ENCODE results near the gene IGIP. TPM values are rescaled to one million over a fixed set of nuclear protein-coding genes. Genes with fewer than 3 reads are reported as not detected.

IGIP gene
- total and polyA plus RNA-seq, 2 of the 8 experiments (the other 6 are each of a cell fraction or from before 2014, with no cell fraction given) = 0.32 to 0.69 TPM

- Histone ChIP-seq H3K79me2 (ENCODE audit: control insufficient read depth in 1 of 2, insufficient read depth in 2 of 2, low read length in 2 of 2) (no peaks in the 10 kb centered on the region), H3K4me3 (ENCODE audit: extremely low read depth in 1 of 4, insufficient read depth in 2 of 4, low read depth in 3 of 4, low read length in 4 of 4) (no peak overlapping the region), H4K5ac (ENCODE audit: insufficient read length, low read depth, low read length) (no peak overlapping the region), H3K4ac (replicated peaks; ENCODE audit: insufficient read length, low read depth, low read length) (no peak overlapping the region), H3K27ac (ENCODE audit: low read depth, low read length) (no peak overlapping the region), H2BK120ac (replicated peaks; ENCODE audit: low read depth, low read length) (no peak overlapping the region), H4K20me1 (replicated peaks in 1 of 2; ENCODE audit: control insufficient read depth in 1 of 2, insufficient read depth in 2 of 2, low read length in 2 of 2) (peaks cover 0 to 4% of the 10 kb centered on the region in 2 experiments), H3K14ac (ENCODE audit: insufficient read length) (no peak overlapping the region), H3K4me2 (ENCODE audit: insufficient read depth in 1 of 2, low read depth in 2 of 2, low read length in 2 of 2) (peak overlapping the region; percentile 23 to 24; a peak in 2 of 4 replicates), H3K36me3 (ENCODE audit: control insufficient read depth in 2 of 4, insufficient read depth in 4 of 4, low read length in 3 of 4) (no peaks in the 10 kb centered on the region), H2BK15ac (ENCODE audit: low read length) (no peak overlapping the region), H3K56ac (replicated peaks; ENCODE audit: insufficient read length, low read depth, low read length) (no peak overlapping the region), H3K9me3 (ENCODE audit: insufficient read depth in 2 of 2, low read depth in 1 of 2, low read length in 1 of 2) (no peaks in the 10 kb centered on the region), H2BK20ac (ENCODE audit: low read length) (no peak overlapping the region), H3K9ac (replicated peaks in 1 of 4; ENCODE audit: extremely low read depth in 1 of 4, low read depth in 3 of 4, low read length in 3 of 4) (no peak overlapping the region), H4K8ac (ENCODE audit: extremely low read depth, insufficient read depth, low read length) (no peak overlapping the region), H3K27me3 (replicated peaks in 1 of 4; ENCODE audit: control insufficient read depth in 3 of 4, extremely low read depth in 1 of 4, insufficient read depth in 3 of 4, low read length in 3 of 4) (peaks cover 25 to 55% (median 44%) of the 10 kb centered on the region in 4 experiments), H2AFZ (ENCODE audit: low read length) (no peak overlapping the region), H4K91ac (replicated peaks; ENCODE audit: insufficient read length, low read length) (no peak overlapping the region), H2BK5ac (ENCODE audit: low read depth, low read length) (no peak overlapping the region), H3K23me2 (ENCODE audit: low read depth, low read length) (peaks cover 5% of the 10 kb centered on the region; the same call in 1 of the 2 replicates), H3K18ac (ENCODE audit: extremely low read depth, low read length) (no peak overlapping the region), H2AK5ac (ENCODE audit: low read depth, low read length) (no peak overlapping the region), H2BK12ac (ENCODE audit: low read depth, low read length) (no peak overlapping the region), H3K4me1 (replicated peaks in 1 of 4; ENCODE audit: control insufficient read depth in 3 of 4, insufficient read depth in 4 of 4, low read length in 3 of 4) (peaks cover 5 to 22% (median 12%) of the 10 kb centered on the region in 4 experiments), H3K79me1 (ENCODE audit: low read depth, low read length) (no peaks in the 10 kb centered on the region), H3K23ac (ENCODE audit: insufficient read length) (no peak overlapping the region)
- WGBS, 2 experiments (ENCODE audit: extremely low coverage in 1 of 2, insufficient coverage in 1 of 2, insufficient read length in 1 of 2, insufficient replicate concordance in 2 of 2, low coverage in 1 of 2, low lambda C conversion rate in 2 of 2, missing lambda C conversion rate in 1 of 2) = 10% methylated on average over 6 of the region's 6 CpGs; no CpG with 5 or more reads in 1 of the 2 experiments
- peak; percentile 73 for FAIRE-seq
- ChIA-PET CTCF (ENCODE audit: partially characterized antibody) (interaction anchor here (1.0 to 9.9 kb wide), 9 partner anchors 7 to 180 kb away, joined by 3 to 118 read pairs (median 5); no protein-coding TSS in a partner anchor), POLR2A (ENCODE audit: partially characterized antibody) (interaction anchor here (0.9 to 1.4 kb wide), 2 partner anchors 9 to 198 kb away, joined by 3 to 4 read pairs; partner anchors contain the start of gene HBEGF)
- peak in 2 of 3 experiments; percentile 32 to 50; a peak in 3 of 4 replicates for TF ChIP-seq CTCF (IDR thresholded peaks at IDR 0.05; ENCODE audit: control extremely low read depth in 1 of 3, insufficient read depth in 1 of 3, low read depth in 1 of 3, low read length in 3 of 3)
- TF ChIP-seq RXRA (IDR thresholded peaks at IDR 0.05; ENCODE audit: insufficient read depth, low read depth, low read length) = no peak
- TF ChIP-seq JUND (IDR thresholded peaks at IDR 0.05; ENCODE audit: low read length) = no peak
- no peak for TF ChIP-seq SP2 (IDR thresholded peaks at IDR 0.05; ENCODE audit: low read length)
- TF ChIP-seq RAD21 (IDR thresholded peaks at IDR 0.05 in 1 of 2, conservative IDR thresholded peaks at IDR 0.05 in 1 of 2; ENCODE audit: low read depth in 2 of 2, low read length in 2 of 2) = 0 out of 4 replicates have a peak, but pooled peaks of 1 of the 2 experiments have one; percentile 17
- no peak for TF ChIP-seq GTF2F1 (IDR thresholded peaks at IDR 0.05; ENCODE audit: borderline replicate concordance, low read depth, low read length)
- no peak for TF ChIP-seq POLR2A (IDR thresholded peaks at IDR 0.05; ENCODE audit: control extremely low read depth in 1 of 2, low read depth in 2 of 2, low read length in 2 of 2)
- no peak for TF ChIP-seq JUN (IDR thresholded peaks at IDR 0.05; ENCODE audit: low read depth, low read length)
- TF ChIP-seq TEAD4 (IDR thresholded peaks at IDR 0.05; ENCODE audit: low read depth, low read length) = no peak
- TF ChIP-seq BRCA1 (IDR thresholded peaks at IDR 0.05; ENCODE audit: low read depth, low read length) = no peak
- TF ChIP-seq, protein P1, sequence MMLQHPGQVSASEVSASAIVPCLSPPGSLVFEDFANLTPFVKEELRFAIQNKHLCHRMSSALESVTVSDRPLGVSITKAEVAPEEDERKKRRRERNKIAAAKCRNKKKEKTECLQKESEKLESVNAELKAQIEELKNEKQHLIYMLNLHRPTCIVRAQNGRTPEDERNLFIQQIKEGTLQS (IDR thresholded peaks at IDR 0.05; ENCODE audit: insufficient read depth, low read depth, low read length) = no peak
- DNase-seq (ENCODE audit: low read depth in 1 of 2, low spot score in 2 of 2) = peak in 1 of 2 experiments; percentile 68
Observed at GRCh38 chr5:140148508-140148907, 22.8 kb downstream of the IGIP start.

All from H1 (cell line).